ENCODE measurements around the gene ZNF524. TPM values are rescaled to one million over a fixed set of nuclear protein-coding genes. Genes with fewer than 3 reads are reported as not detected.

Gene ZNF524
- total and polyA plus RNA-seq, 9 of the 15 experiments (the other 6 are each of a cell fraction or from before 2014, with no cell fraction given): 0.08 to 15.6 (median 2.9) TPM

GRCh38 chr19:55649268-55650125, 49.4 kb downstream of the ZNF524 start:
- H3K9ac ChIP-seq (ENCODE audit: insufficient read depth in 1 of 2, low read depth in 2 of 2, low read length in 2 of 2): peak overlapping the region; percentile 89 to 98
- peak overlapping the region; percentile 68 for H3K4me3 ChIP-seq
- peak overlapping the region; percentile 95; the same call in 1 of the 2 replicates for H2AFZ ChIP-seq (ENCODE audit: low read depth, low read length)
- DNase-seq (ENCODE audit: extremely low read depth in 1 of 4, low spot score in 3 of 4) (peak in 2 of 4 experiments; percentile 21 to 52), ATAC-seq (no peak), FAIRE-seq (peak; percentile 62)
- ChIA-PET POLR2A (interaction anchor here (0.6 to 0.7 kb wide), 2 partner anchors 22 to 611 kb away, joined by 3 read pairs; no protein-coding TSS in a partner anchor), CTCF (ENCODE audit: low intra/inter-chr PET ratio) (no interaction called here)
- no TSS peak for BruUV-seq (replicated peaks)
- H3K27ac ChIP-seq (ENCODE audit: extremely low read depth, low read depth, low read length): peak overlapping the region; percentile 90; the same call in 2 of the 3 replicates
- no peaks in the 10 kb centered on the region for H3K27me3 ChIP-seq (ENCODE audit: control insufficient read depth in 2 of 2, insufficient read depth in 2 of 2, low read length in 2 of 2)
- in situ Hi-C loops (cut with MboI): loop anchor here (25.0 kb wide), 2 partner anchors 512 to 663 kb away; partner anchors contain the start of genes TNNT1 and ZSCAN5A
- peaks cover 45% of the 10 kb centered on the region; the same call in 2 of the 3 replicates for H3K36me3 ChIP-seq (ENCODE audit: control insufficient read depth, insufficient read depth, low read length)
- H3K4me1 ChIP-seq (replicated peaks in 1 of 2; ENCODE audit: control insufficient read depth in 2 of 2, insufficient read depth in 2 of 2, low read length in 2 of 2): peaks cover 18 to 78% of the 10 kb centered on the region in 2 experiments; a peak in 4 of 5 replicates
- no peaks in the 10 kb centered on the region for H4K20me1 ChIP-seq (replicated peaks; ENCODE audit: control insufficient read depth, insufficient read depth, low read length)
- intact Hi-C loops (cut with micrococcal nuclease): no loop called here
- H3K9me3 ChIP-seq (replicated peaks; ENCODE audit: control insufficient read depth, insufficient read depth, low read depth, low read length): no peaks in the 10 kb centered on the region
- peak overlapping the region; percentile 90 for H3K4me2 ChIP-seq (ENCODE audit: insufficient read depth, low read length)
- H3K9me1 ChIP-seq (ENCODE audit: control insufficient read depth, insufficient read depth, low read length): no peaks in the 10 kb centered on the region
- peaks cover 43% of the 10 kb centered on the region for H3K79me2 ChIP-seq (ENCODE audit: control insufficient read depth, insufficient read depth, low read length)
- WGBS (ENCODE audit: insufficient coverage, low coverage, missing lambda C conversion rate): 48% methylated on average over 15 of the region's 17 CpGs
- TF ChIP-seq TFAP4 (CRISPR knock-in tag; IDR thresholded peaks at IDR 0.05; ENCODE audit: borderline replicate concordance) (peak; percentile 44; the same call in 1 of the 2 replicates), NR4A1 (CRISPR knock-in tag; IDR thresholded peaks at IDR 0.05) (no peak), NR4A1 (tag; IDR thresholded peaks at IDR 0.05) (no peak), NRF1 (conservative IDR thresholded peaks at IDR 0.05 in 1 of 2, IDR thresholded peaks at IDR 0.05 in 1 of 2) (peak in 1 of 2 experiments; percentile 10; a peak in 1 of 4 replicates), MYC (IDR thresholded peaks at IDR 0.05; ENCODE audit: low read depth, low read length) (no peak), MYC (CRISPR knock-in tag; IDR thresholded peaks at IDR 0.05; ENCODE audit: borderline replicate concordance, low read depth) (no peak), ZNF395 (CRISPR knock-in tag; IDR thresholded peaks at IDR 0.05) (no peak), ZNF431 (CRISPR knock-in tag; IDR thresholded peaks at IDR 0.05) (no peak), DIDO1 (tag; IDR thresholded peaks at IDR 0.05; ENCODE audit: low read depth) (no peak), HMGN3 (IDR thresholded peaks at IDR 0.05; ENCODE audit: borderline replicate concordance, extremely low read depth, insufficient read length, low read depth, low read length) (no peak), POLR2G (IDR thresholded peaks at IDR 0.05; ENCODE audit: low read depth, low read length) (0 out of 2 replicates have a peak, but pooled peaks have one; percentile 4), VEZF1 (CRISPR knock-in tag; IDR thresholded peaks at IDR 0.05) (no peak), NFATC3 (IDR thresholded peaks at IDR 0.05) (no peak), SMAD4 (CRISPR knock-in tag; conservative IDR thresholded peaks at IDR 0.05) (no peak), PREB (CRISPR knock-in tag; IDR thresholded peaks at IDR 0.05) (no peak), PHB (CRISPR knock-in tag; IDR thresholded peaks at IDR 0.05) (no peak)
